Bronchial epithelial cell (primary cell): ENCODE results near the gene LRRFIP2. TPM values are rescaled to one million over a fixed set of nuclear protein-coding genes. Genes with fewer than 3 reads are reported as not detected.
"Not testable (repeated sequence)": the region's sequence is repeated elsewhere in the genome, so short reads cannot be mapped to it uniquely, and the experiment has no call there.

Experiments
- DNase-seq: peaks from one replicate; pipeline ENCODE4 v3.0.0-alpha.2; 2010; ENCODE audit warnings: low read depth
- FAIRE-seq: peaks from 2 replicates; lab custom pipeline; 2011; peaks lifted over from hg19 to GRCh38; lab: Jason Lieb, UNC
- H3K27me3 ChIP-seq: 2 replicates; pipeline ENCODE4 v1.5.1; 2011; ENCODE audit warnings: low read length; ENCODE audit not compliant: control insufficient read depth, insufficient read depth
- H3K36me3 ChIP-seq: 2 replicates; pipeline ENCODE4 v1.5.1; 2011; ENCODE audit warnings: low read length; ENCODE audit not compliant: control insufficient read depth, insufficient read depth
- H3K4me3 ChIP-seq: 2 replicates; pipeline ENCODE4 v1.5.1; 2011; ENCODE audit warnings: mild to moderate bottlenecking, low read depth, low read length, control low read depth
- CTCF ChIP-seq: IDR thresholded peaks from 2 replicates; pipeline ENCODE4 v1.5.1; 2011; ENCODE audit warnings: mild to moderate bottlenecking, moderate library complexity, low read length, control low read depth, inconsistent platforms; ENCODE audit not compliant: insufficient read depth, severe bottlenecking
- total RNA-seq: library from RNA; depleted of rRNA; stranded (reverse); fragments of >200 nt; gene quantifications from 2 replicates; pipeline ENCODE4 v1.2.1, GENCODE V29; 2014

The LRRFIP2 gene
- total RNA-seq, 1 donor from 2014 or later = 67.7 TPM

DNA sequence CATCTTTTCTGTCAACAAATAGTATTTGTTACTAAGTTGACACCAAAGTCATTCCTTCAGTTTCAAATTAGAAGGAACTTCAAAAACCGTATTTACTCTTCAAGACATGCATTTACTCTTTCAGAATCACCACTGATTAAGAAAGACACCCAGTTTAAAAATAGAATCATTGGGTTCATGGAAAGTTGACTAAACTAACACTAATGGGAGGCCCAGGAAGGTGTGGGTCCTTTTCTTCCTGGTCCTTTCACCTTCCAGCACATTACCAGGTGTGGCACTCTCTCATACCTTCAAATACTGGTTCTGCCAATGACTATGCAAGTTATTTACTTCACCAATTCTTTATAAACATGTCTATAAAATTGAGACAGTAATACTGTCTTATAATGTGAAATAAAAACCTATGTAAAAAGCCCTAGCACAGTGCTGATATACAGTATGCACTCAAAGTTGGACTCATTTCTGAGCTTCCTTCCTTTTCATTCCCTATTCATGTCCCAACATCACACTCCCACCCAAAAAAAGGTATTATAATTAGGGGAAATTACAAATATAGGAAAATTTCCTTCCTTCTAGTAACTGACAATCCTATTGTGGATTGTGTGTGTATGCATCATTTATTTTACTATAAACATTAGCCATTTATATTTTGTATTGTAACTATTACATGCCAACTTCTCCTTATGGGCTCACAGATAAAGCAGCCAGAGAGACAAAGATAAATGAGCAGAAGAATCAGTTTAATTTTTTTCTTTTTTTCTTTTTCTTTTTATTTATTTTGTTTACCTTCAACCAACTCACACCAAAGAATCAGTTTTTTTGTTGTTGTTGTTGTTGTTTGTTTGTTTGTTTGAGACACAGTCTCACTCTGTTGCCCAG is 48.9 kb downstream of the LRRFIP2 start:
- Histone ChIP-seq H3K4me3 (no peak overlapping the region), H3K27me3 (no peaks in the 10 kb centered on the region), H3K36me3 (peaks cover 3% of the 10 kb centered on the region)
- FAIRE-seq = no peak
- peak; percentile 47 for DNase-seq
- no peak for TF ChIP-seq CTCF

DNA sequence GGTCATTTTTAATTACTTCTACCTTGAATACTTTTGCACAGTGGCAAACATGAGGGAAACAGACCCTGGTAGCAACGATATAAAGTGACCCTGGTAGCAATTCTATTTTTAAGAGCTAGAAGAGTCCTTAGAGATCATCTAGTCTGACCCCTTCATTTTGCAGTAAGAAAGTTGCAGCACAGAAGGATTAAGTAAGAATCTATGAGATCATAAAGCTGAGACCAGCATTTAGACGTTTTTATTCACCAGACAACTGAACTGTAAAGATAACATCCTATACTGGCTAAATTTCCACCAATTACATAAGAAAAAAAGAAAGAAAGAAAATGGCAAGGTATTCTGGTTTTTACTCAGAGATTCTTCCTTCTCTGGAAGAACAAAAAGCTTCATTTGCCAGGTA is 49.9 kb downstream of the LRRFIP2 start:
- no peak for TF ChIP-seq CTCF
- DNase-seq (no peak), FAIRE-seq (no peak)
- Histone ChIP-seq H3K4me3 (no peak overlapping the region), H3K36me3 (peaks cover 3% of the 10 kb centered on the region), H3K27me3 (no peaks in the 10 kb centered on the region)

- Histone ChIP-seq H3K4me3 (no peak overlapping the region), H3K27me3 (no peaks in the 10 kb centered on the region), H3K36me3 (peaks cover 2% of the 10 kb centered on the region)
- DNase-seq (no peak), FAIRE-seq (no peak)
- no peak for TF ChIP-seq CTCF
Measured at GRCh38 chr3:37123292-37123691, 51.1 kb downstream of the LRRFIP2 start.

DNA sequence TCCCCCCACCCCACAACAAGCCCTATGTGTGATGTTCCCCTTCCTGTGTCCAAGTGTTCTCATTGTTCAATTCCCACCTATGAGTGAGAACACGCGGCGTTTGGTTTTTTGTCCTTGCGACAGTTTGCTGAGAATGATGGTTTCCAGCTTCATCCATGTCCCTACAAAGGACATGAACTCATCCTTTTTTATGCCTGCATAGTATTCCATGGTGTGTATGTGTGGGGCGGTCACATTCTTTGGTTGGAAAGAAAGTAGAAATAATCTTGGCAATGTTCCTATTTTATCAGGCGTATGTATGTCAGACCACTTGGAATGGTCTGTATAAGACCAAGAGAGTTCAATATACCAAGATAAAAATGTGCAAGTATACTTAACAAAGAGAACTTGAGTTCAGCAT is 52.3 kb downstream of the LRRFIP2 start:
- H3K36me3 ChIP-seq, DNase-seq, H3K4me3 ChIP-seq, FAIRE-seq, H3K27me3 ChIP-seq: not testable (repeated sequence)

DNA sequence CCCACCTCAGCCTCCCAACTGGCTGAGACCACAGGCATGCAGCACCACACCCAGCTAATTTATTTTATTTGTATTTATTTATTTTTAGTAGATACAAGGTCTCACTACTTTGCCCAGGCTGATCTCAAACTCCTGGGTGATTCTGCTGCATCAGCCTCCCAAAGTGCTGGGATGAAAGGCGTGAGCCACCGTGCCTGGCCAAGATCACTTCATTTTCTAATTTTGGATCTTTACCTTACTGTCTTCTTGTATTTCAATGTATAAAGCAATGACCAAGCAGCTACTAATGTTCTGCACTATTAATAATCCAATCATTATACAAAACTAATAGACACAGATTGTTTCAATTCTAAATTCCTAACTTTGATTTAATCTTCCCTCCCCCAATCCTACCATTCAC is 56.2 kb downstream of the LRRFIP2 start:
- TF ChIP-seq CTCF = no peak
- no peak for FAIRE-seq

DNA sequence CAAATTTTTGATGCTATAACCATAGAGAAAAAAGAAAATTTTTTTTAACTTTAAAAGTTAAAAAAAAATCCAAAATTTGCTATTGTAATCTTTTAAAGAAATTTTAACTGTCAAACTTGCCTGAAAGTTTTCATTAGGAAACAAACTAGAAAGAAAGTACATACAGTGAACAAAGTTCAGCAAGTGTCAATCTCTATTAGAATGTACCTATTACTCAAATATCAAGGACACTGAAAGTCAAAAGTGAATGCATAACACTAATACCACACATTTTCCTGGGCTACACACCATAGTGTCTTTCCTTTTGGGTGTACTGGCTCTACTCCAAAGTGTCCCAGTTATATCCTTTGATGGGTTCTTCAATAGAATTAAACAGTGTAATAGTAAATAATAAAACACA is 56.8 kb downstream of the LRRFIP2 start:
- H3K4me3 ChIP-seq = no peak overlapping the region
- TF ChIP-seq CTCF = no peak
- no peaks in the 10 kb centered on the region for H3K27me3 ChIP-seq
- FAIRE-seq (no peak), DNase-seq (no peak)
- H3K36me3 ChIP-seq = peaks cover 2% of the 10 kb centered on the region

More for the DNA sequence above, 56.2 kb downstream of the LRRFIP2 start:
- no peak overlapping the region for H3K4me3 ChIP-seq
- H3K27me3 ChIP-seq = no peaks in the 10 kb centered on the region
- DNase-seq = no peak
- H3K36me3 ChIP-seq = peaks cover 2% of the 10 kb centered on the region
